ENCODE results near the gene IFT80.

DNA sequence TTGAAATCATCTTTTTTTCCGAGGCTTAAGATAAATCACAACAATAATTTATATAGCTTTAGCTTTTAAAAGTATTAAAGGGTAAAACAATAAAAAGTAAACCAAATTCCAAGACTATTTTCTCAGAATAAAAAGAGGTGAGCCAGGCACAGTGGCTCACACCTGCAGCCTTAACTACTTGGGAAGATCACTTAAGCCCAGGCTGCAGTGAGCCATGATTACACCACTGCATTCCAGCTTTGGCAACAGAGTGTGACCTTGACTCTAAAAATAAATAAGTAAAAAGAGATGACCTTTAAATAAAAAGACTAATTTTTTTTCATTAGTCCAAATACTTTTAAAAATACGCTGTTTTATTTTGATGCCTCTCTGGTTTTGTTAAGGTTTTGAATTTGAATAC is 119.4 kb downstream of the IFT80 start:
- TF ChIP-seq, protein P1, sequence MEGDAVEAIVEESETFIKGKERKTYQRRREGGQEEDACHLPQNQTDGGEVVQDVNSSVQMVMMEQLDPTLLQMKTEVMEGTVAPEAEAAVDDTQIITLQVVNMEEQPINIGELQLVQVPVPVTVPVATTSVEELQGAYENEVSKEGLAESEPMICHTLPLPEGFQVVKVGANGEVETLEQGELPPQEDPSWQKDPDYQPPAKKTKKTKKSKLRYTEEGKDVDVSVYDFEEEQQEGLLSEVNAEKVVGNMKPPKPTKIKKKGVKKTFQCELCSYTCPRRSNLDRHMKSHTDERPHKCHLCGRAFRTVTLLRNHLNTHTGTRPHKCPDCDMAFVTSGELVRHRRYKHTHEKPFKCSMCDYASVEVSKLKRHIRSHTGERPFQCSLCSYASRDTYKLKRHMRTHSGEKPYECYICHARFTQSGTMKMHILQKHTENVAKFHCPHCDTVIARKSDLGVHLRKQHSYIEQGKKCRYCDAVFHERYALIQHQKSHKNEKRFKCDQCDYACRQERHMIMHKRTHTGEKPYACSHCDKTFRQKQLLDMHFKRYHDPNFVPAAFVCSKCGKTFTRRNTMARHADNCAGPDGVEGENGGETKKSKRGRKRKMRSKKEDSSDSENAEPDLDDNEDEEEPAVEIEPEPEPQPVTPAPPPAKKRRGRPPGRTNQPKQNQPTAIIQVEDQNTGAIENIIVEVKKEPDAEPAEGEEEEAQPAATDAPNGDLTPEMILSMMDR (IDR thresholded peaks at IDR 0.05): no peak
- TF ChIP-seq POLR2A (IDR thresholded peaks at IDR 0.05; ENCODE audit: low read depth): no peak
- no peak for TF ChIP-seq EP300 (IDR thresholded peaks at IDR 0.05)
- TF ChIP-seq POLR2AphosphoS5 (IDR thresholded peaks at IDR 0.05): no peak
